ENCODE results near the gene TMEM255B. TPM values are rescaled to one million over a fixed set of nuclear protein-coding genes. Genes with fewer than 3 reads are reported as not detected.

Gene TMEM255B
- total RNA-seq, 2 experiments from 2014 or later: 1.7 to 1.8 TPM

- intact Hi-C loops (cut with micrococcal nuclease): no loop called here
- POLR2A ChIA-PET: no interaction called here
- H3K27me3 Mint-ChIP-seq: no peaks in the 10 kb centered on the region
These were observed 50.9 kb downstream of the TMEM255B start for GRCh38 chr13:113809934-113810333.

GRCh38 chr13:113810640-113811039 is 51.6 kb downstream of the TMEM255B start:
- Mint-ChIP-seq H3K36me3 (ENCODE audit: low read depth) (peaks cover 3% of the 10 kb centered on the region), H3K27ac (no peak overlapping the region), H3K4me3 (no peak overlapping the region), H3K9me3 (peaks cover 10% of the 10 kb centered on the region), H3K4me1 (ENCODE audit: low read depth) (peaks cover 4% of the 10 kb centered on the region), H3K27me3 (peaks cover 3% of the 10 kb centered on the region)
- POLR2A ChIA-PET: no interaction called here
- TF ChIP-seq, protein P1, sequence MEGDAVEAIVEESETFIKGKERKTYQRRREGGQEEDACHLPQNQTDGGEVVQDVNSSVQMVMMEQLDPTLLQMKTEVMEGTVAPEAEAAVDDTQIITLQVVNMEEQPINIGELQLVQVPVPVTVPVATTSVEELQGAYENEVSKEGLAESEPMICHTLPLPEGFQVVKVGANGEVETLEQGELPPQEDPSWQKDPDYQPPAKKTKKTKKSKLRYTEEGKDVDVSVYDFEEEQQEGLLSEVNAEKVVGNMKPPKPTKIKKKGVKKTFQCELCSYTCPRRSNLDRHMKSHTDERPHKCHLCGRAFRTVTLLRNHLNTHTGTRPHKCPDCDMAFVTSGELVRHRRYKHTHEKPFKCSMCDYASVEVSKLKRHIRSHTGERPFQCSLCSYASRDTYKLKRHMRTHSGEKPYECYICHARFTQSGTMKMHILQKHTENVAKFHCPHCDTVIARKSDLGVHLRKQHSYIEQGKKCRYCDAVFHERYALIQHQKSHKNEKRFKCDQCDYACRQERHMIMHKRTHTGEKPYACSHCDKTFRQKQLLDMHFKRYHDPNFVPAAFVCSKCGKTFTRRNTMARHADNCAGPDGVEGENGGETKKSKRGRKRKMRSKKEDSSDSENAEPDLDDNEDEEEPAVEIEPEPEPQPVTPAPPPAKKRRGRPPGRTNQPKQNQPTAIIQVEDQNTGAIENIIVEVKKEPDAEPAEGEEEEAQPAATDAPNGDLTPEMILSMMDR (IDR thresholded peaks at IDR 0.05): no peak
- DNase-seq (no peak), ATAC-seq (no peak)
- intact Hi-C loops (cut with micrococcal nuclease): no loop called here
- CTCF ChIA-PET: no interaction called here

More at GRCh38 chr13:113809934-113810333, 50.9 kb downstream of the TMEM255B start:
- TF ChIP-seq, protein P1 (IDR thresholded peaks at IDR 0.05): no peak
- Mint-ChIP-seq H3K4me3 (no peak overlapping the region), H3K27ac (no peak overlapping the region), H3K9me3 (peaks cover 10% of the 10 kb centered on the region), H3K36me3 (ENCODE audit: low read depth) (no peaks in the 10 kb centered on the region), H3K4me1 (ENCODE audit: low read depth) (no peaks in the 10 kb centered on the region)
- ATAC-seq (no peak), DNase-seq (no peak)
- CTCF ChIA-PET: no interaction called here

GRCh38 chr13:113811081-113811928 is 52.3 kb downstream of the TMEM255B start:
- Mint-ChIP-seq H3K27ac (no peak overlapping the region), H3K9me3 (peaks cover 10% of the 10 kb centered on the region), H3K36me3 (ENCODE audit: low read depth) (peaks cover 8% of the 10 kb centered on the region), H3K4me3 (no peak overlapping the region), H3K4me1 (ENCODE audit: low read depth) (peaks cover 7% of the 10 kb centered on the region), H3K27me3 (peaks cover 3% of the 10 kb centered on the region)
- no peak for ATAC-seq
- ChIA-PET CTCF (no interaction called here), POLR2A (no interaction called here)
- TF ChIP-seq, protein P1 (IDR thresholded peaks at IDR 0.05): no peak
- no peak for DNase-seq
- intact Hi-C loops (cut with micrococcal nuclease): no loop called here

DNA sequence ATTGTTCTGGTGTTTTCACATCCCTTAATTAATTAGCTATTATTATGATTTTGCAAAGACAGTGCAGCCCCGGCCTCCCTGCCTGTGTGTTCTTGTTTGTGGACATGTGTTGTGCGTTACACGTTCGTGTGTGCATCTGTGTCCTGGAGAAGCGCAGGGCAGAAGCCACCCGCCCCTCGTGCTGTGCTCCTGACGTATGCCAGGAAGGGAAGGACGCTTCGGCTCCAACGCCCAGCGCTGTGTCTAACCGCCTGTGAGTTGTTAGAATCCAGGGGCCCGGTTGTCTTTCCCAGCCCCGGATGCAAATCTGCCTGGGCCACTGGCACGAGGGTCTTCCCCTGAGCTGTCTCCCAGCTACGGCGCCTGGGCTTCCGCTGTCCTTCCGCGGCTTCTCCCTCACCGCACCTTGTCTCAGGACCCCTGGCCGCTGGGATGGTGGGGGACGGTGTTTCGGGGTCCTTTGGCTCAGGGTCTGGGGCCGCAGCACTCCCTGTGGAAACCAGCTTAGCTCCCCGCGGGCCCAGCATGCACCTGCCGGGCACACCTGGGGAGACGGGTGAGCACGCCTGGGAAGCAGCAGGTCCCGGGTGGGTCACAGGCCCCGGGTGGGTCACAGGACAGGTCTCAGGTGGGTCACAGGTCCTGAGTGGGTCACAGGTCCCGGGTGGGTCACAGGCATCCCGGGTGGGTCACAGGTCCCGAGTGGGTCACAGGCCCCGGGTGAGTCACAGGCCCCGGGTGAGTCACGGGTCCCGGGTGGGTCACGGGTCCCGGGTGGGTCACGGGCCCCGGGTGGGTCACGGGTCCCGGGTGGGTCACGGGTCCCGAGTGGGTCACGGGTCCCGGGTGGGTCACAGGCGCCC is 53.4 kb downstream of the TMEM255B start:
- CTCF ChIA-PET: no interaction called here

More for the DNA sequence above, 53.4 kb downstream of the TMEM255B start:
- Mint-ChIP-seq H3K4me3 (no peak overlapping the region), H3K27me3 (peaks cover 3% of the 10 kb centered on the region), H3K4me1 (ENCODE audit: low read depth) (peaks cover 15% of the 10 kb centered on the region), H3K36me3 (ENCODE audit: low read depth) (peaks cover 13% of the 10 kb centered on the region), H3K9me3 (peaks cover 10% of the 10 kb centered on the region), H3K27ac (no peak overlapping the region)
- no peak for ATAC-seq
- POLR2A ChIA-PET: no interaction called here
- DNase-seq: no peak
- intact Hi-C loops (cut with micrococcal nuclease): no loop called here
- TF ChIP-seq, protein P1 (IDR thresholded peaks at IDR 0.05): no peak
